GM23248 (cell line): ENCODE results near the gene ELP5. TPM values are rescaled to one million over a fixed set of nuclear protein-coding genes. Genes with fewer than 3 reads are reported as not detected.

ENCODE experiments used
- DNase-seq: peaks from one replicate; pipeline ENCODE4 v3.0.0-alpha.2; 2015
- H2AFZ ChIP-seq: fragments of 200-600 bp; sonication (generic); 2 replicates; pipeline ENCODE4 v1.6.1; 2016; ENCODE audit warnings: antibody characterized with exemption
- H3F3A ChIP-seq: fragments of 200-600 bp; sonication (generic); 2 replicates; pipeline ENCODE4 v1.6.1; 2016; ENCODE audit warnings: mild to moderate bottlenecking, antibody characterized with exemption, mixed run types; ENCODE audit not compliant: insufficient read depth
- H3K27ac ChIP-seq: fragments of 200-600 bp; sonication (generic); 2 replicates; pipeline ENCODE4 v1.5.1; 2016; ENCODE audit warnings: mild to moderate bottlenecking
- H3K27me3 ChIP-seq: fragments of 200-600 bp; sonication (generic); replicated peaks from 2 replicates; pipeline ENCODE4 v1.6.1; 2016; ENCODE audit warnings: mild to moderate bottlenecking; ENCODE audit not compliant: insufficient read depth
- H3K36me3 ChIP-seq: fragments of 200-600 bp; sonication (generic); 2 replicates; pipeline ENCODE4 v1.6.1; 2016; ENCODE audit warnings: low read depth, mild to moderate bottlenecking
- H3K4me1 ChIP-seq: fragments of 200-600 bp; sonication (generic); 2 replicates; pipeline ENCODE4 v1.6.1; 2016; ENCODE audit warnings: mild to moderate bottlenecking; ENCODE audit not compliant: insufficient read depth
- H3K4me2 ChIP-seq: fragments of 200-600 bp; sonication (generic); one replicate; pipeline ENCODE4 v1.6.1; 2016; ENCODE audit warnings: mild to moderate bottlenecking; ENCODE audit not compliant: unreplicated experiment
- H3K4me3 ChIP-seq: fragments of 200-600 bp; sonication (generic); 2 replicates; pipeline ENCODE4 v1.5.1; 2016; ENCODE audit warnings: mild to moderate bottlenecking
- H3K79me2 ChIP-seq: fragments of 200-600 bp; sonication (generic); 2 replicates; pipeline ENCODE4 v1.6.1; 2016; ENCODE audit warnings: mild to moderate bottlenecking; ENCODE audit not compliant: insufficient read depth
- H3K9ac ChIP-seq: fragments of 200-600 bp; sonication (generic); 2 replicates; pipeline ENCODE4 v1.6.1; 2016; ENCODE audit warnings: mild to moderate bottlenecking
- H3K9me2 ChIP-seq: fragments of 200-600 bp; sonication (generic); 2 replicates; pipeline ENCODE4 v1.6.1; 2016; ENCODE audit warnings: mixed run types, mild to moderate bottlenecking, moderate library complexity; ENCODE audit not compliant: insufficient read depth
- H3K9me3 ChIP-seq: fragments of 200-600 bp; sonication (generic); one replicate; pipeline ENCODE4 v1.6.1; 2017; ENCODE audit warnings: low read depth
- H4K20me1 ChIP-seq: fragments of 200-600 bp; sonication (generic); 2 replicates; pipeline ENCODE4 v1.6.0; 2016; ENCODE audit not compliant: insufficient read depth
- EZH2 ChIP-seq: fragments of 200-600 bp; sonication (generic); IDR thresholded peaks from 2 replicates; pipeline ENCODE4 v1.6.1; 2018; ENCODE audit warnings: antibody characterized with exemption, mild to moderate bottlenecking; ENCODE audit not compliant: insufficient read depth, poor library complexity, severe bottlenecking
- EZH2phosphoT487 ChIP-seq: fragments of 200-600 bp; sonication (generic); IDR thresholded peaks from 2 replicates; pipeline ENCODE4 v1.6.1; 2018; ENCODE audit warnings: antibody characterized with exemption, moderate library complexity, mild to moderate bottlenecking, low read depth; ENCODE audit not compliant: insufficient read depth
- WGBS, 2 experiments: methylation state at CpG; one replicate each; pipeline ENCODE4 v1.1.6; 2015 to 2017; ENCODE audit warnings: low lambda C conversion rate in 2 of 2, low coverage in 1 of 2; ENCODE audit errors: missing lambda C conversion rate in 2 of 2; 5-methylcytosine and 5-hydroxymethylcytosine counted together
- in situ Hi-C: fragments of 300-500 bp; cut with MboI; formaldehyde crosslinking; loops from 2 replicates; pipeline ENCODE4 v1.15.0; 2020
- polyA plus RNA-seq: library from polyadenylated mRNA; unstranded; fragments of >200 nt; fragmentation: Nextera tagmentation; extraction: Ambion mirVana; gene quantifications from 2 replicates; pipeline ENCODE4 v1.2.1, GENCODE V29; 2016
- total RNA-seq: library from RNA; depleted of rRNA; stranded (reverse); fragments of >200 nt; shearing (Covaris generic); gene quantifications from 2 replicates; pipeline ENCODE4 v1.2.3, GENCODE V29; 2014

The ELP5 gene
- total and polyA plus RNA-seq, 2 experiments from 2014 or later, result 32.9 to 34.8 TPM

DNA sequence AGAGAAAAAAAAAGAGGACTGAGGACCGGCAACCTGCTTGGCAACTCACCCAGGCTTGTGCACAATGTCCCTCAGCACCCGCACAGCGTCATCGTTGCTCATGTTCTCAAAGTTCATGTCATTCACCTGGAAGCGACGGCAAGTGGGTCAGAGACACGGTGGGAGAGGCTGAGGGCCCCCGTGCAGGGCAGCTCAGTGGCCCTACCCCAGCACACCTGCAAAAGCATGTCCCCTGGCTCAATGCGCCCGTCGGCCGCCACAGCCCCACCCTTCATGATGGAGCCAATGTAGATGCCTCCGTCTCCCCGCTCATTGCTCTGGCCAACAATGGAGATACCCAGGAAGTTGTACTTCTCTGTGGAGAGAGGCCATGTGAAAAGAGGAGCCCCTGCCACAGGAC lies 23.1 kb upstream of the ELP5 start:
- TF ChIP-seq EZH2phosphoT487, result no peak
- TF ChIP-seq EZH2, result no peak
- in situ Hi-C loops, result no loop called here

DNA sequence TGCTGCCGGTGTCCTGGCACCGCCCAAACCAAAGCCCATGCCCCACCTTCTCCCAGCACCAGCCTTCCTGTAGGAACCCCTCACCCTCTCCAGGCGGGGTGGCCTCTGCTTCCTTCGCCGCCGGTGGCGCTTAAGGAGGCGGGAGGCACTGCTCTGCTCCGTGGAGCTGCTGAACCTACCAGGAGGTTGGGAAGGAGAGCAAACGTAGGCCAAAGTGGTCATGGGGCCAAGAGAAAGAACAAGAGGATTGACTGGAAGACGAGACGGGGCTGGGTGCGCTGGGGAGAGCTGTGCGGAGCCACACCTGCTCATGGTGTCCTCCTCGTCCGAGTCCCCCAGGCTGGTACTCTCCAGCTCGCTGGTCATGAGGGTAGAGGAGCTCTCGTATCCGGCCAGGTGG lies 22.5 kb upstream of the ELP5 start:
- TF ChIP-seq EZH2 (no peak), EZH2phosphoT487 (no peak)
- H3K4me2 ChIP-seq, result no peak overlapping the region
- H2AFZ ChIP-seq, result no peak overlapping the region
- H3K4me1 ChIP-seq, result 0 out of 2 replicates have a peak, but pooled peaks cover 8% of the 10 kb centered on the region
- H3K36me3 ChIP-seq, result peaks cover 6% of the 10 kb centered on the region; the same call in 1 of the 2 replicates
- H3K27ac ChIP-seq, result no peak overlapping the region
- no peak overlapping the region for H3K4me3 ChIP-seq
- no peak overlapping the region for H3K9ac ChIP-seq
- no peaks in the 10 kb centered on the region; the same call in 1 of the 2 replicates for H4K20me1 ChIP-seq
- H3K27me3 ChIP-seq, result no peaks in the 10 kb centered on the region
- peaks cover 56% of the 10 kb centered on the region for H3K79me2 ChIP-seq
- DNase-seq, result no peak
- no peaks in the 10 kb centered on the region for H3K9me3 ChIP-seq
- H3K9me2 ChIP-seq, result no peaks in the 10 kb centered on the region
- WGBS, 2 experiments, result 97% methylated on average over 11 to 19 of the region's 19 CpGs
- in situ Hi-C loops, result no loop called here
- peaks cover 23% of the 10 kb centered on the region for H3F3A ChIP-seq

More for the DNA sequence above, 23.1 kb upstream of the ELP5 start:
- H3K79me2 ChIP-seq, result peaks cover 55% of the 10 kb centered on the region
- H3K9me2 ChIP-seq, result no peaks in the 10 kb centered on the region
- no peak overlapping the region for H3K9ac ChIP-seq
- peaks cover 6% of the 10 kb centered on the region; the same call in 1 of the 2 replicates for H3K36me3 ChIP-seq
- no peak for DNase-seq
- peaks cover 23% of the 10 kb centered on the region for H3F3A ChIP-seq
- H2AFZ ChIP-seq, result no peak overlapping the region
- 0 out of 2 replicates have a peak, but pooled peaks cover 8% of the 10 kb centered on the region for H3K4me1 ChIP-seq
- 89 to 94% methylated on average over 11 to 14 of the region's 14 CpGs for WGBS, 2 experiments
- no peaks in the 10 kb centered on the region for H3K9me3 ChIP-seq
- H3K4me2 ChIP-seq, result no peak overlapping the region
- no peak overlapping the region for H3K27ac ChIP-seq
- no peak overlapping the region for H3K4me3 ChIP-seq
- H3K27me3 ChIP-seq, result no peaks in the 10 kb centered on the region
- no peaks in the 10 kb centered on the region; the same call in 1 of the 2 replicates for H4K20me1 ChIP-seq

DNA sequence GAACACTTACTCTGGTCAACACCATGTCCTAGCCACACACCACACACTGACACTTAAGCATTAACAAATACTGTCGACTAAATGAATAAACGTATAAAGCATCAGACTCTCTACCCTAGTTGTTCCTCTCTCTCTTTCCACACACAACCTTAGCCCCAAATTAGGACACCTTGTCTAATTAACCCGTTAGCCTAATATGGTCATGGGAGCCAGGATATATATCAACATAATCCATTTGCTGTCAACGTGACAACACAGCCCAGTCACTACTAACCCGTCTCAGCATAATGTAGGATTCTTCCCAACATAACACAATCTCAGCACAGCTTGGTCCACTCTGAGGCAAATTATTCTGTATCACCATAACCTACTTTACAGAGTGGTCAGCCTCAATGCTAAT lies 19.9 kb upstream of the ELP5 start:
- Histone ChIP-seq H3K4me1 (peaks cover 22% of the 10 kb centered on the region), H3K79me2 (peaks cover 82% of the 10 kb centered on the region), H2AFZ (no peak overlapping the region), H3K27me3 (no peaks in the 10 kb centered on the region), H3K27ac (no peak overlapping the region), H3K36me3 (no peaks in the 10 kb centered on the region; the same call in 1 of the 2 replicates), H3K9me2 (no peaks in the 10 kb centered on the region), H3K4me2 (peak overlapping the region; percentile 95), H3K9me3 (no peaks in the 10 kb centered on the region), H4K20me1 (no peaks in the 10 kb centered on the region; the same call in 1 of the 2 replicates), H3K9ac (no peak overlapping the region), H3F3A (peaks cover 34% of the 10 kb centered on the region), H3K4me3 (peak overlapping the region; percentile 89)
- in situ Hi-C loops, result no loop called here
- WGBS, 2 experiments, result 70 to 72% methylated on average over 5 of the region's 5 CpGs
- no peak for DNase-seq
- TF ChIP-seq EZH2, result no peak
- TF ChIP-seq EZH2phosphoT487, result no peak

DNA sequence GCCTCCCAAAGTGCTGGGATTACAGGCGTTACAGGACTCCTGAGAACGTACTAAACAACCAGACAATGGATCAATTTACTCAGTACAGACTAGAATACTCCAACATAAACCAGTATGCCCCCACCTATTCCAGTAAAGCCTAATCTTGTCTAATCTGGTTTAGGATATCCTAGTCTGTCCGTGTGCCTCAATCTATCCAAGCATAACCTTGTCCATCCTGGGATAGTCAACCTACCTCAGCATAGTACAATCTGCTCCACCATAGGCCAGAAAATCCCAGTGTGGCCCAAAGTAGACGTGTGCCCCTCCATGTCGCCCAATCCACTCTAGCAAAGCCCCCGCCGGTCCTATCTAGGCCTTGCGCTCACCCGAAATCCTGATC lies 18.3 kb upstream of the ELP5 start:
- TF ChIP-seq EZH2 (no peak), EZH2phosphoT487 (no peak)
- Histone ChIP-seq H4K20me1 (no peaks in the 10 kb centered on the region; the same call in 1 of the 2 replicates), H3K9me2 (no peaks in the 10 kb centered on the region), H3K79me2 (peaks cover 89% of the 10 kb centered on the region), H3K4me3 (peak overlapping the region; percentile 89), H3K27me3 (no peaks in the 10 kb centered on the region), H3K9me3 (no peaks in the 10 kb centered on the region), H3F3A (peaks cover 36% of the 10 kb centered on the region), H3K9ac (peak overlapping the region; percentile 91), H3K4me1 (peaks cover 22% of the 10 kb centered on the region), H3K4me2 (peak overlapping the region; percentile 95), H2AFZ (peak overlapping the region; percentile 76), H3K36me3 (no peaks in the 10 kb centered on the region; the same call in 1 of the 2 replicates), H3K27ac (peak overlapping the region; percentile 77)
- WGBS, 2 experiments, result 1% methylated on average over 9 of the region's 9 CpGs
- in situ Hi-C loops, result no loop called here
- DNase-seq, result peak; percentile 75
